ENCODE results near the gene SRP68. TPM values are rescaled to one million over a fixed set of nuclear protein-coding genes. Genes with fewer than 3 reads are reported as not detected.

The SRP68 gene
- total RNA-seq (34.7 TPM), polyA plus RNA-seq (54.8 TPM)

DNA sequence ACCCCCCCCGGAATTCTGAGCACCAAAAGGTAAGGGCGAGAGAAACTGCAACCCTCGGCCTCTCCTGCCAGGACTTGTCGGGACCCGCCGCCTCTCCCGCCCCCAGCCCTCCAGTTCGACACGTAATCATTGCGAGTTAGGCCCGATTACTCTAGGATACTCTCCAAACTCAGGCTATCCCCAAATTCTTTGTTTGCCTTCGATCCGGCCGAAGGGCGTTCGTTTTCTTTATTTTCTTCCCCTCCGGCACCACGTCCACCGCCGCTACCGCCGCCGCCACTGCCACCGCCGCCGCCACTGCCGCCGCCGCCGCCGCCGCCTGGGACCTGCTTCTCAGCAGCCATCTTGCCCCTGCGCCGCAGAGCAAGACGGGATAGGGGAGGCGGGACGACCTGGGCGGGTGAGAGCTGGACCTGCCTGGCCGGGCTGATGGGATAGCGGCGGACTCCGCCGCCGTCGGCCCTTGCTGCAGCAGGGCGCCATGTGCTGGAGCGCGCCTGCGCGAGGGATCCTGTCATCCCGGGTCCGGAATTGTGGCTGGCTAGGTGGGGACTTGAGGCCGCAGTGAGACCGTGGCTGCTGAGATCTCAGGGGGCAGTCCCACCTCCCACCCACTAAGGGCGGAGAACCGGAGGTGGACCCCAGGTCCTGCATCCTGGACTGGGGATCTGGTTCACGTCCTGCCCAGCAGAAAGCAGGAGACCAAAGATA lies at the start of gene SRP68:
TSS of gene SRP68 (minus strand) at position 370 of the 711 bp plus-strand sequence. CDS start at position 344, 26 bp downstream.
- Histone ChIP-seq H3K27ac (ENCODE audit: low read depth) (peak within 1 kb of the TSS; percentile 76), H3K4me1 (ENCODE audit: insufficient read depth) (no peaks in the 10 kb centered on the region), H3K36me3 (ENCODE audit: insufficient read depth) (peaks cover 6% of the 10 kb centered on the region), H3K4me3 (ENCODE audit: low read depth, low read length) (peak within 1 kb of the TSS; percentile 78)
- DNase-seq (ENCODE audit: extremely low spot score), result peak; percentile 76
- under 1% methylated on average over 57 of the region's 57 CpGs for WGBS

DNA sequence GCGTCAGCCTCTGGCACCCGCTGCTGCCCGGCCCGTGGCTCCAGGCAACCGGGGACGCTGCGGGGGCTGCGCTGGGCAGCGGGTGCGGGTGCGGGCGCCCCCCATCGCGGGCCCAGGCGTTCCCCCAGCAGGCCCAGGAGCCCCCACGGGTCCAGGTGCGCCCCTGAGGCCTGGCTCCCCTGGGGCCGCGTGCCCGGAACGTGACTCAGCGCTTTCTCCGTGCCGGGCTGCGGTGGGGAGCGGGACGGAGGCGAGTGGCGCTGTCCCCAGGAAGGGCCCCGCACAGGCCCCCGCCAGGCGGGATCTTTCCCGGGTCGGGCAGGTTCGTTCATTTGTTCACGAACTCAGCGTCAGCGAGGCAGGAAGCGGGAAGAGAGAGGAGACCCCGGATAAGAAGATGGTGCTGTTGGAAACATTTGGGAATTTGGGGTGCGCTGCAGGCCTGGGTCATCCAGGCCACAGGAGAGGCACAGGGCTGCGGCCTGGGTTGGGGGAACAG lies 49.7 kb upstream of the SRP68 start:
- Histone ChIP-seq H3K27ac (ENCODE audit: low read depth) (no peak overlapping the region), H3K4me1 (ENCODE audit: insufficient read depth) (peaks cover 3% of the 10 kb centered on the region), H3K4me3 (ENCODE audit: low read depth, low read length) (peak overlapping the region; percentile 30), H3K36me3 (ENCODE audit: insufficient read depth) (no peaks in the 10 kb centered on the region)
- no peak for DNase-seq (ENCODE audit: extremely low spot score)
- 29% methylated on average over 42 of the region's 42 CpGs for WGBS

DNA sequence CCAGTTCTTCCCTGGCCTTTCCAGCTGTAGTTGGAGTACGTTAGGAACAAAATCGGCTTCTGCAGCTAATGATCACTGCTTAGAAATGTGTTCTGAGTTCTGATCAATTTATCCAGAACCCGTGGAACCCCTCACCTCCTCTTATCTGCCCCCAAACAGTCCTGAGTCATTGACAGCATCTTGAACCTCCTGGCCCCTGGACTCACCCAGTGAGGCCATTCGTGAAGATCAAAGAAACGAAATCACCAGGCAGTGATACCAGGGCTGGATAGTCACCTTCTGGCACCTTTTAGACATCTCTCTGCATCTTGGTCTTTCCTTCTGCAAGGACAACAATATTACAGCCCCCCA lies 48.3 kb upstream of the SRP68 start:
- no peak for DNase-seq (ENCODE audit: extremely low spot score)
- H3K4me1 ChIP-seq (ENCODE audit: insufficient read depth), result peaks cover 3% of the 10 kb centered on the region
- 95% methylated on average over 5 of the region's 5 CpGs for WGBS

DNA sequence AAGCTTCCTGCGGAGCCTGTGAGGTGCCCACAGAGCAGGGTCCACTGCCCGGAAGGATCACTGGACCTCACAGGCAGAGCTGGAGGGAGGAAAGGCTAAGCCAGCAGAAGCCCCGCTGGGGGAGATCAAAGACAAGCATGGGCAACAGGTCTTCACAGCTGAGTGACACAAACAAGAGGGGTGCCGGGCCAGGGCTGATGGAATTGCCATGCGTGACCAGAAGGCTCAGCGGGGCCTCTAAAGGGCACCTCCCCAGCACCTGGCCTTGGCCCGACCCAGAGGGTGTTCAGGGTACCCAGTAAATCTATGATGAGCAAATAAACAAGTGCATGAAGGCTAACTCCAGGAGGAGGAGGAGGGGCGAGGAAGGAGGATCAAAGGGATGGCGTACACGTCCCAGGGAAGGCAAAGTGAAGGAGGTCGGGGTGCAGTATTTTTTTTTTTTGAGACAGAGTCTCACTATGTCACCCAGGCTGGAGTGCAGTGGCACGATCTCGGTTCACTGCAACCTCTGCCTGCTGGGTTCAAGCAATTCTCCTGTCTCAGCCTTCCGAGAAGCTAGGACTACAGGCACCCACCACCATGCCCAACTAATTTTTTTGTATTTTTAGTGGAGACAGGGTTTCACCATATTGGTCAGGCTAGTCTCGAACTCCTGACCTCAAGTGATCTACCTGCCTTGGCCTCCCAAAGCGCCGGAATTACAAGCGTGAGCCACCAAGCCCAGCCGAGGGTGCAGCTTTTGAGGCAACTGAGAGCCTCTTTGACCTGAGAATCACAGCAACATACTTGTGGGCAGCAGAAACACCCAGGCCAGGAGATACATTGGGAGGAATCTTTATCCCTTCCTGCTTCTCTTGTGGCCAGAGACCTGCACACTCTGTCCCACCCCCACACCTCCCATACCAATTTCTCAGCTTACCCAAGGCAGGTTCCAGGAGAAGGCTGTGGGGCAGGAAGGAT lies 47.4 kb upstream of the SRP68 start:
- Histone ChIP-seq H3K27ac (ENCODE audit: low read depth) (no peak overlapping the region), H3K36me3 (ENCODE audit: insufficient read depth) (no peaks in the 10 kb centered on the region), H3K4me1 (ENCODE audit: insufficient read depth) (peaks cover 3% of the 10 kb centered on the region), H3K4me3 (ENCODE audit: low read depth, low read length) (no peak overlapping the region)
- DNase-seq (ENCODE audit: extremely low spot score), result no peak
- 80% methylated on average over 19 of the region's 19 CpGs for WGBS

More for the DNA sequence above, 48.3 kb upstream of the SRP68 start:
- no peaks in the 10 kb centered on the region for H3K36me3 ChIP-seq (ENCODE audit: insufficient read depth)
- H3K27ac ChIP-seq (ENCODE audit: low read depth), result no peak overlapping the region
- H3K4me3 ChIP-seq (ENCODE audit: low read depth, low read length), result no peak overlapping the region

DNA sequence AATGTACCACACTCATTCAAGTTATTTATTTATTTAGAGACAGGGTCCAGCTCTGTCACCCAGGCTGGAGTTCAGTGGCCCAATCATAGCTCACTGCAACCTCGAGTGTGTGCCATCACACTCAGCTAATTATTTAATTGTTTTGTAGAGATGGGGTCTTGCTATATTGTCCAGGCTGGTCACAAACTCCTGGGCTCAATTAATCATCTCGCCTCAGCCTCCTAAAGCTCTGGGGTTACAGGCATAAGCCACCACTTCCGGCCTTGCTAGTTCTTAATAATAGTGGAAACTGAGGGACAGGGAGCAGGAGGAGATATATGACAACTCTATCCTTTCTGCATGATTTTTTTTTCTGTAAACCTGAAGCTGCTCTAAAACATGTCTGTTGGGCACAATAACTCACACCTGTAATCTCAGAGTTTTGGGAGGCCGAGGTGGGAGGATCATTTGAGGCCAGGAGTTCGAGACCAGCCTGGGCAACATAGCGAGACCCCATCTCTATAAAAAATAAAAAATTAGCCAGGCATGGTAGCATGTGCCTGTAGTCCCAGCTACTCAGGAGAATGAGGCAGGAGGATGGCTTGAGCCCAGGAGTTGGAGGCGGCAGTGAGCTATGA lies 42.9 kb upstream of the SRP68 start:
- Histone ChIP-seq H3K36me3 (ENCODE audit: insufficient read depth) (no peaks in the 10 kb centered on the region), H3K27ac (ENCODE audit: low read depth) (no peak overlapping the region), H3K4me3 (ENCODE audit: low read depth, low read length) (no peak overlapping the region), H3K4me1 (ENCODE audit: insufficient read depth) (no peaks in the 10 kb centered on the region)
- no peak for DNase-seq (ENCODE audit: extremely low spot score)
- 89% methylated on average over 7 of the region's 7 CpGs for WGBS

DNA sequence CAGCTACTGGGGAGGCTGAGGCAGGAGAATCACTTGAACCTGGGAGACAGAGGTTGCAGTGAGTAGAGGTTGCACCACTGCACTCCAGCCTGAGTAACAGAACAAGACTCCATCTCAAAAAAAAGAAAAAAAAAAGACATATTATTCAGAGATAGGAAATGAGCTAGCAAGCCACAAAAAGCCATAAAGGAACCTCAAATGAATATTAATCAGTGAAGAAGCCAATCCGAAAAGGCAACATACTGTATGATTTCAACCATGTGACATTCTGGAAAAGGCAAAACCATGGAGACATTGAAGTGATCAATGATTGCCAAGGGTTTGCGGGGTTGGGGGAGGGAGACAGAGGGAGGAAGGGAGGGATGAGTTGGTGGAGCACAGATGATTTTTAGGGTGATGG lies 39.6 kb upstream of the SRP68 start:
- 88% methylated on average over 2 of the region's 2 CpGs for WGBS
- DNase-seq (ENCODE audit: extremely low spot score), result no peak

DNA sequence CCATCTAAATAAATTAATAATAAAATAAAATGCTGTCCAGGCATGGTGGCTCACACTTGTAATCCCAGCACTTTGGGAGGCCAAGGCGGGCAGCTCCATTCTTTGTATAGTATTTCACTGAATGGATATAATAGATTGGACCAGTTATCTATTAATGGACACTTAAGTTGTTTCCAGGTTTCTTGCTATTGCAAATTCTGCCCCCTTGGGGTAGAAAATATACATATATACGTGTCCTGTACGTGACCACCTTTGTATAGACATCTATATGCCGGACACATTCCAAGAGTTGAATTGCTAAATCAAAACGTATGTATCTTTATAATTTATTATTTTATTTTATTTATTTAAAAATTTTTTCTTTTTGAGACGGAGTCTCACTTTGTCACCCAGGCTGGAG lies 35.2 kb upstream of the SRP68 start:
- no peak overlapping the region for H3K4me3 ChIP-seq (ENCODE audit: low read depth, low read length)
- H3K4me1 ChIP-seq (ENCODE audit: insufficient read depth), result no peaks in the 10 kb centered on the region
- H3K36me3 ChIP-seq (ENCODE audit: insufficient read depth), result no peaks in the 10 kb centered on the region
- WGBS, result 87% methylated on average over 6 of the region's 6 CpGs
- H3K27ac ChIP-seq (ENCODE audit: low read depth), result no peak overlapping the region
- no peak for DNase-seq (ENCODE audit: extremely low spot score)

More for the DNA sequence above, 39.6 kb upstream of the SRP68 start:
- H3K36me3 ChIP-seq (ENCODE audit: insufficient read depth), result no peaks in the 10 kb centered on the region
- H3K4me1 ChIP-seq (ENCODE audit: insufficient read depth), result no peaks in the 10 kb centered on the region
- no peak overlapping the region for H3K27ac ChIP-seq (ENCODE audit: low read depth)
- no peak overlapping the region for H3K4me3 ChIP-seq (ENCODE audit: low read depth, low read length)

DNA sequence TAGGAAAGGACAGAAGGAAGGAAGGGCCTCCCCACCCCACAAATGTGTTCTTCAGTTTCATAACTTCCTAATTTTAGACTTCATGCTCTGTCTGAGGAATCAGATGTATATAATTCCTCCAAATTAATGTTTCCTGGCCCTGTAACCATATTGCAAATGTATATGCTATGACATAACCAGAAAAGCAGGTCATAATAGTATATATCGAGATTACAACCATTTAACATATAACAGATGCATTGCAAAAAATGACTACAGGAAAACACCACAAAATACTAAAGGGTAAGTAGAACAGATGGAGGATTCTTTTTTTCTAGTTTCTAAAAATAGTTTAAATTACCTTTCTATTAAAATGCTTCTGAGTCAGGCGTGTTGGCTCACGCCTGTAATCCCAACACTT lies 34.4 kb upstream of the SRP68 start:
- Histone ChIP-seq H3K36me3 (ENCODE audit: insufficient read depth) (no peaks in the 10 kb centered on the region), H3K4me1 (ENCODE audit: insufficient read depth) (no peaks in the 10 kb centered on the region), H3K4me3 (ENCODE audit: low read depth, low read length) (no peak overlapping the region), H3K27ac (ENCODE audit: low read depth) (no peak overlapping the region)
- 36% methylated on average over 3 of the region's 3 CpGs for WGBS
- DNase-seq (ENCODE audit: extremely low spot score), result no peak

DNA sequence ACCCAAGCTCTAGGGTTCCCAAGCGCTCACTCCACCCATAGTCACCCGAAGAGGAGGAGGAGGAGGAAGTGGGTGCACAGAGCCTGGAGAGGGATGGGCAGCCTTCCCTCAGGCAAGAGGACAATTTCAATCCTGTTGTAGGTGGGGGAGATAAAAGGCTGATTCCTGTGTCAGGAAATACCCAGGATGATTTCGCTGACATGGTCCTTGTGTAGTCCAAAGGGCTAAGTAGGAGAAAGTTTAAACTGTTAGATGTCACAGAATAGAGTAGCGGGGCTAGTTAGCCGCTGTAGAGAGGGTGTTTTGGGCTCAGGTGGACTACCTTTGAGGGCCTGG lies 32.5 kb upstream of the SRP68 start:
- no peaks in the 10 kb centered on the region for H3K36me3 ChIP-seq (ENCODE audit: insufficient read depth)
- 72% methylated on average over 5 of the region's 5 CpGs for WGBS
- no peak overlapping the region for H3K27ac ChIP-seq (ENCODE audit: low read depth)
- H3K4me1 ChIP-seq (ENCODE audit: insufficient read depth), result no peaks in the 10 kb centered on the region
- DNase-seq (ENCODE audit: extremely low spot score), result no peak
- H3K4me3 ChIP-seq (ENCODE audit: low read depth, low read length), result no peak overlapping the region

DNA sequence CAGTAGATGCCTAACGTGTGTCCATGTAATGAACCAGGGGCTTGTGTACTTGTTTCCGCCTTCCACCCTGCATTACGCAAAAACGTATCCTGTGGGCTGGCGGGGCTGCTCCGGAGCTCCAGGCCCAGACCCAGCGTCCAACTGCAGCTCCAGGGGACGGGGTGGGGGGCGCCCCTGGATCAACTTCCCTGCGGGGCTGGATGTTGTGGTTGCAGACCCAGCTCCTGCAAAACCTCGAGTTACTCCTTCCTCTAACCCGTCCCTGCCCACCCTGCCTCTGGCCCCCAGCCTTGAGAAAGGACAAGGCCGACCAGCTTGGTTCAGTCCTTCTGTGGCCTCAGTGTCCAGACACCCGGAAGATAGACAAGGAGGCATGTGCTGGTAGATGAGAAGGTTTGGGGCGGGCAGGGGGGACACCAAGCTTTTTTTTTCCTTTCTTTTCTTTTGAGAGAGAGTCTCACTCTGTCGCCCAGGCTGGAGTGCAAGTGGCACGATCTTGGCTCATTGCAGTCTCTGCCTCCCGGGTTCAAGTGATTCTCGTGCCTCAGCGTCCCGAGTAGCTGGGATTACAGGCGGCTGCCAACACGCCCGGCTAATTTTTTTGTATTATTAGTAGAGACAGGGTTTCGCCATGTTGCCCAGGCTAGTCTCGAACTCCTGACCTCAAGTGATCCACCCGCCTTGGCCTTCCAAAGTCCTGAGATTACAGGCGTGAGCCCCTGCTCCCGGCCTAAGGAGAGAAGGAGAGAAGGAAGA lies 32.0 kb upstream of the SRP68 start:
- Histone ChIP-seq H3K4me1 (ENCODE audit: insufficient read depth) (no peaks in the 10 kb centered on the region), H3K4me3 (ENCODE audit: low read depth, low read length) (peak overlapping the region; percentile 87), H3K36me3 (ENCODE audit: insufficient read depth) (no peaks in the 10 kb centered on the region), H3K27ac (ENCODE audit: low read depth) (peak overlapping the region; percentile 82)
- 88% methylated on average over 29 of the region's 29 CpGs for WGBS
- DNase-seq (ENCODE audit: extremely low spot score), result no peak

DNA sequence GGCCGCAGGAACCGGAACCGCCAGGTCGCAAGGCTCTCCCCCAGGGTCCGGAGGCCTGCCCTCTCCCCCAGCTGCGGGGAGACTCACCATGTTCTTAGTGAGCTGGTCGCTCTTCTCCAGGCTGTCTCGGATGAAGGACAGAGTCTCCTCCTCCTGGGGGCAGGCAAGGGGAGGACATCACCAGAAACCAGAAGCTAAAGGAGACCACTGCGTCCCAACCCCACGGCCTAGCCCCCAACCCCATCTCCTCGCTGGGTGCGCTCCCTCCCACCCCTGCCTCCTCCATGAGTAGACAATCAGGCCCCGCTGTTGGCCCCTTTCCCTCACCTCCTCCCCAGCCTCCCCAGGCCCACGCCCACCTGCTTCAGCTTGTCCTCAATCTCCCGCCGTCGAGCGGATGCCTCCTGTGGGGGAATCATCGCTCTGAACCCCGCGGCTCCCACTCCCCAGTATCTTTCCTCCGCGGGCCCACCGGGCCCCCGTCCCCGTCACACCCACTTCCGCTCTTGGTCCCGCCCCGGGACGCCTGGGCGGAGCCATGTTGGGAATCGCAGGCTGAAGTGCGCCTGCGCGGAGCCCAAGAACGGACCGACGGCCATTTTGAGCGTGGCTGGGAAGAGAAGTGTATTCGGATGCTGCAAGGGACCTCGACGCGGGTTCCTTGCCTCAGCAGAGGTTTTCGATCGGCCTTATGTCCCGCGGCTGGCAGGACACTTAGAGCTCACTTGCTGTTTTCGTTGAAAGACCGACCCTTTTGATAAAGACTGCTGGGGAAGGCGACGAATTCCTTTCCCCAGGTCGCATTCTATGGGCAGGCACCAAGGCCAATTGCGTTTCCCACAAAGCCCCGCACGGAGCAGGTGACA lies 31.2 kb upstream of the SRP68 start, which contains the start of gene EXOC7:
TSS of gene EXOC7 (minus strand) at position 514 of the 866 bp plus-strand sequence. CDS start at position 419, 95 bp downstream.
- 5% methylated on average over 55 of the region's 55 CpGs for WGBS
- H3K36me3 ChIP-seq (ENCODE audit: insufficient read depth), result no peaks in the 10 kb centered on the region
- peak within 1 kb of the TSS; percentile 87 for H3K4me3 ChIP-seq (ENCODE audit: low read depth, low read length)
- H3K27ac ChIP-seq (ENCODE audit: low read depth), result peak within 1 kb of the TSS; percentile 82
- peak; percentile 82 for DNase-seq (ENCODE audit: extremely low spot score)
- H3K4me1 ChIP-seq (ENCODE audit: insufficient read depth), result no peaks in the 10 kb centered on the region

DNA sequence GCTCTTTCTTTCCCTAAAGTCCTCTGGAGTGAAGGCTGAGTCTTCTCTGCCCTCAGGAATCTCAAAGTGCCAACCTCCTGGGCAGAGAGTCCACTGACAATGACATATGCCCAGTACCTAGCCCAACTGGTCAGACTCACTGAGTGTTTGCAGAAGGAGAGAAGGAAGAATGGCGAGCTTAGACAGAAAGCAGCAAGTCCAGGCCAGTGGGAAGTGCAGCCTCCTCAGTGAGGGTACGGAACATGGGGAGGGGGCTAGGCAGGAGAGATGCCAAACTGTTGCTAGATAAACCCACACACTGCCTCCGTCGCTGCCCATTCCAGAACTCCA lies 30.6 kb upstream of the SRP68 start:
- 2% methylated on average over 4 of the region's 4 CpGs for WGBS
- no peaks in the 10 kb centered on the region for H3K36me3 ChIP-seq (ENCODE audit: insufficient read depth)
- DNase-seq (ENCODE audit: extremely low spot score), result no peak
- peak overlapping the region; percentile 24 for H3K27ac ChIP-seq (ENCODE audit: low read depth)
- peak overlapping the region; percentile 87 for H3K4me3 ChIP-seq (ENCODE audit: low read depth, low read length)
- H3K4me1 ChIP-seq (ENCODE audit: insufficient read depth), result no peaks in the 10 kb centered on the region
